ENCODE data around the gene ACACB. TPM values are rescaled to one million over a fixed set of nuclear protein-coding genes. Genes with fewer than 3 reads are reported as not detected.

Gene ACACB
- total and polyA plus RNA-seq, 2 donors (not counting 3 experiments of a cell fraction or from before 2014, with no cell fraction given), result 1.3 to 5.7 TPM

DNA sequence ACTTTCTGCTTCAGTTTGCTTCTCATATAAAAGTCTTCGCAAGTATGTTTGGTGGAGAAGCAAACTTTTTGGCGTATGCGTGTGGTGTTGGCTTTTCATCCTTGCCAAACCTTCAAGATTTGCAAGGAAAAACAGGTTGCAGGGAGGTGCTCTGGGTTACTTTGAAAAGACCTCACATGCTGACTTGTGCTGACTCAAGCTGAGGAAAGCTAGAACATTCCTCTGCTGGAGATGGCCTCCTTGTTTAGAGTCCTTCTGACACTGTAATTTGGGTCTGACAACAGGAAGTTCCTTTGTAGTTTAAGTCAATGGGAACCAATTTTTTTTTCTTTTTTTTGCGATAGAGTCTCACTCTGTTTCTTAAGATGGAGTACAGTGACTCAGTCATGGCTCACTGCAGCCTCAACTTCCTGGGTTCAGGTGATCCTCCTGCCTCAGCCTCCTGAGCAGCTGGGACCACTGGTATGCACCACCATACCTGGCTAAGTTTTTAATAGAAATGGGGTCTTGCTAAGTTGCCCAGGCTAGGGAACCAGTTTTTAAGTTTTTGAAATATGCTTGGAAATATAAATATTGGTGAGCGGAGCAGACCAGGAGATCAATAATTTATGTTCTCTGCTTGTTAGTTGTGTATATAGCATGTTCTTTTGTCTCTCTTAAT, 2.6 kb upstream of the ACACB start:
- H3K9ac ChIP-seq (replicated peaks; ENCODE audit: extremely low read depth, insufficient read depth, low read length), result no peak overlapping the region
- DNase-seq (ENCODE audit: low read depth, low spot score) (no peak), FAIRE-seq (no peak)
- dilution Hi-C loops (cut with MboI; ENCODE audit: extremely low pct_ligation_motif_present, low sequenced_read_pairs), result no loop called here
- ChIA-PET CTCF (interaction anchor here (1.1 to 2.6 kb wide), 2 partner anchors 271 kb away, joined by 3 to 91 read pairs; no protein-coding TSS in a partner anchor), POLR2A (no interaction called here)
- H3K4me3 ChIP-seq (replicated peaks in 1 of 3; ENCODE audit: insufficient read depth in 1 of 3, low read depth in 1 of 3, low read length in 3 of 3), result no peak overlapping the region
- H3K9me3 ChIP-seq (replicated peaks; ENCODE audit: control insufficient read depth, insufficient read depth, low read length), result no peaks in the 10 kb centered on the region
- H4K20me1 ChIP-seq (replicated peaks; ENCODE audit: control insufficient read depth, extremely low read depth, insufficient read depth, low read length), result no peaks in the 10 kb centered on the region
- no TSS peak for BruUV-seq (replicated peaks)
- no peaks in the 10 kb centered on the region for H3K79me2 ChIP-seq (ENCODE audit: control insufficient read depth, insufficient read depth, low read length)
- intact Hi-C loops (cut with micrococcal nuclease), result loop anchor here (5.0 kb wide), 2 partner anchors 149 to 551 kb away; partner anchors contain the start of genes ISCU and SART3
- no peaks in the 10 kb centered on the region for H3K27me3 ChIP-seq (ENCODE audit: control insufficient read depth in 2 of 2, insufficient read depth in 2 of 2, low read length in 2 of 2)
- no peak overlapping the region for H3K4me2 ChIP-seq (ENCODE audit: insufficient read depth, low read length)
- H2AFZ ChIP-seq (ENCODE audit: low read depth, low read length), result no peak overlapping the region
- peaks cover 0 to 2% of the 10 kb centered on the region in 2 experiments for H3K36me3 ChIP-seq (ENCODE audit: control insufficient read depth in 2 of 2, extremely low read depth in 1 of 2, insufficient read depth in 2 of 2, low read length in 2 of 2)
- TF ChIP-seq FOS (IDR thresholded peaks at IDR 0.05; ENCODE audit: borderline replicate concordance, insufficient read depth, low read length) (no peak), EZH2 (IDR thresholded peaks at IDR 0.05; ENCODE audit: borderline replicate concordance, low read depth, low read length, severe bottlenecking) (no peak), JUN (IDR thresholded peaks at IDR 0.05; ENCODE audit: borderline replicate concordance, insufficient read depth, insufficient read length, low read depth) (no peak), GATA2 (IDR thresholded peaks at IDR 0.05; ENCODE audit: insufficient read depth, insufficient read length, low read depth, low read length) (no peak), MYC (IDR thresholded peaks at IDR 0.05; ENCODE audit: low read depth, low read length) (no peak)
- TF ChIP-seq, protein P1, sequence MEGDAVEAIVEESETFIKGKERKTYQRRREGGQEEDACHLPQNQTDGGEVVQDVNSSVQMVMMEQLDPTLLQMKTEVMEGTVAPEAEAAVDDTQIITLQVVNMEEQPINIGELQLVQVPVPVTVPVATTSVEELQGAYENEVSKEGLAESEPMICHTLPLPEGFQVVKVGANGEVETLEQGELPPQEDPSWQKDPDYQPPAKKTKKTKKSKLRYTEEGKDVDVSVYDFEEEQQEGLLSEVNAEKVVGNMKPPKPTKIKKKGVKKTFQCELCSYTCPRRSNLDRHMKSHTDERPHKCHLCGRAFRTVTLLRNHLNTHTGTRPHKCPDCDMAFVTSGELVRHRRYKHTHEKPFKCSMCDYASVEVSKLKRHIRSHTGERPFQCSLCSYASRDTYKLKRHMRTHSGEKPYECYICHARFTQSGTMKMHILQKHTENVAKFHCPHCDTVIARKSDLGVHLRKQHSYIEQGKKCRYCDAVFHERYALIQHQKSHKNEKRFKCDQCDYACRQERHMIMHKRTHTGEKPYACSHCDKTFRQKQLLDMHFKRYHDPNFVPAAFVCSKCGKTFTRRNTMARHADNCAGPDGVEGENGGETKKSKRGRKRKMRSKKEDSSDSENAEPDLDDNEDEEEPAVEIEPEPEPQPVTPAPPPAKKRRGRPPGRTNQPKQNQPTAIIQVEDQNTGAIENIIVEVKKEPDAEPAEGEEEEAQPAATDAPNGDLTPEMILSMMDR (IDR thresholded peaks at IDR 0.05; ENCODE audit: extremely low read depth in 1 of 2, insufficient read depth in 1 of 2, low read depth in 1 of 2, low read length in 2 of 2), result no peak
- H3K9me1 ChIP-seq (replicated peaks; ENCODE audit: control insufficient read depth, extremely low read depth, insufficient read depth, low read length), result no peaks in the 10 kb centered on the region
- H3K27ac ChIP-seq (ENCODE audit: insufficient read depth, low read depth, low read length), result no peak overlapping the region
- peaks cover 12% of the 10 kb centered on the region for H3K4me1 ChIP-seq (ENCODE audit: control insufficient read depth, extremely low read depth, insufficient read depth, low read length)

Data from endothelial cell of umbilical vein (primary cell).